NCI-H1694 (cell line): ENCODE results near the gene PDE1C.

Experiments used
- DNase-seq: peaks from one replicate; lab custom pipeline; 2025; lab: John Stamatoyannopoulos, UW

The PDE1C gene

GRCh38 chr7:31991406-31991805, 78.8 kb downstream of the PDE1C start:
- DNase-seq, result no peak

- no peak for DNase-seq
Measured at GRCh38 chr7:31986878-31987518, 83.2 kb downstream of the PDE1C start.

- no peak for DNase-seq
Measured at GRCh38 chr7:31982962-31983361, 87.2 kb downstream of the PDE1C start.

GRCh38 chr7:31981874-31982390, 88.3 kb downstream of the PDE1C start:
- no peak for DNase-seq

- DNase-seq, result no peak
Measured at GRCh38 chr7:31979690-31980330, 90.4 kb downstream of the PDE1C start.

- DNase-seq, result no peak
Measured at GRCh38 chr7:31975546-31975945, 94.7 kb downstream of the PDE1C start.

- no peak for DNase-seq
Measured at GRCh38 chr7:31974351-31974750, 95.9 kb downstream of the PDE1C start.

GRCh38 chr7:31971049-31971667, 99.0 kb downstream of the PDE1C start:
- DNase-seq, result no peak

GRCh38 chr7:31970501-31970900, 99.7 kb downstream of the PDE1C start:
- no peak for DNase-seq

- DNase-seq, result no peak
Measured at GRCh38 chr7:31963569-31964175, 106.5 kb downstream of the PDE1C start.

- DNase-seq, result no peak
Measured at GRCh38 chr7:31962246-31962645, 108.0 kb downstream of the PDE1C start.

- DNase-seq, result no peak
Measured at GRCh38 chr7:31958226-31958625, 112.0 kb downstream of the PDE1C start.

GRCh38 chr7:31957756-31958155, 112.5 kb downstream of the PDE1C start:
- DNase-seq, result no peak

- DNase-seq, result no peak
Measured at GRCh38 chr7:31957090-31957720, 113.0 kb downstream of the PDE1C start.

- DNase-seq, result no peak
Measured at GRCh38 chr7:31955641-31956040, 114.6 kb downstream of the PDE1C start.

- DNase-seq, result no peak
Measured at GRCh38 chr7:31955021-31955420, 115.2 kb downstream of the PDE1C start.

- no peak for DNase-seq
Measured at GRCh38 chr7:31954500-31954899, 115.7 kb downstream of the PDE1C start.

GRCh38 chr7:31953432-31953831, 116.8 kb downstream of the PDE1C start:
- DNase-seq, result no peak

- no peak for DNase-seq
Measured at GRCh38 chr7:31950091-31950755, 120.0 kb downstream of the PDE1C start.

- no peak for DNase-seq
Measured at GRCh38 chr7:31948029-31948428, 122.2 kb downstream of the PDE1C start.

- no peak for DNase-seq
Measured at GRCh38 chr7:31940167-31940566, 130.0 kb downstream of the PDE1C start.

- DNase-seq, result no peak
Measured at GRCh38 chr7:31939076-31939475, 131.1 kb downstream of the PDE1C start.
